ENCODE measurements around the gene TMEM9. TPM values are rescaled to one million over a fixed set of nuclear protein-coding genes. Genes with fewer than 3 reads are reported as not detected.

TMEM9 gene
- total and polyA plus RNA-seq, 9 of the 15 experiments (the other 6 are each of a cell fraction or from before 2014, with no cell fraction given), result 30.4 to 107 (median 67.6) TPM

DNA sequence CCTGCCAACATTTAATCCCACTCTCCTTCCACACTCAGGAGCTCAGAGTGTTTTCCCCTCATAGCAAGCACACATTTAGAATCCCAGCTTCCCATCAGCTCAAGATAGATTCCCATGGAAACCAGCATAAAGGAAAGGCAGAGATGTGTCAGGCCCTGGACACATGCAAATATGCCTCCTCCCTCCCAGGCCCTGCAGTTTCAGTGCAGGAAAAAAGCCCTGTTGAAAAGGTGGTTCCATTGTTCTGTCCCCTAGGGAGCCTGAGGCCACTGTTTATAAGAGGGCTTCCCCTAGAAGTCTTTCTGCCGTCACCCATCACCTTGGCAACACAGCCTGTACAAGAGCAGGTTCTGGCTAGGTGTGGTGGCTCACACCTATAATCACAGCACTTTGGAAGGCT lies 45.7 kb downstream of the TMEM9 start:
- intact Hi-C loops (cut with micrococcal nuclease) (no loop called here), in situ Hi-C loops (cut with MboI) (no loop called here)
- no peak for DNase-seq (ENCODE audit: extremely low read depth in 1 of 4, low spot score in 3 of 4)
- Histone ChIP-seq H3K36me3 (ENCODE audit: control insufficient read depth, insufficient read depth, low read length) (no peaks in the 10 kb centered on the region), H3K27me3 (ENCODE audit: control insufficient read depth in 2 of 2, insufficient read depth in 2 of 2, low read length in 2 of 2) (peaks cover 32 to 57% of the 10 kb centered on the region in 2 experiments), H3K27ac (ENCODE audit: extremely low read depth, low read depth, low read length) (no peak overlapping the region), H3K4me2 (ENCODE audit: insufficient read depth, low read length) (no peak overlapping the region), H3K79me2 (ENCODE audit: control insufficient read depth, insufficient read depth, low read length) (no peaks in the 10 kb centered on the region), H2AFZ (ENCODE audit: low read depth, low read length) (no peak overlapping the region), H4K20me1 (replicated peaks; ENCODE audit: control insufficient read depth, insufficient read depth, low read length) (peaks cover 8% of the 10 kb centered on the region), H3K9me1 (ENCODE audit: control insufficient read depth, insufficient read depth, low read length) (no peaks in the 10 kb centered on the region), H3K9me3 (replicated peaks; ENCODE audit: control insufficient read depth, insufficient read depth, low read depth, low read length) (no peaks in the 10 kb centered on the region), H3K4me3 (no peak overlapping the region), H3K4me1 (replicated peaks in 1 of 2; ENCODE audit: control insufficient read depth in 2 of 2, insufficient read depth in 2 of 2, low read length in 2 of 2) (no peaks in the 10 kb centered on the region), H3K9ac (ENCODE audit: insufficient read depth in 1 of 2, low read depth in 2 of 2, low read length in 2 of 2) (no peak overlapping the region)
- no TSS peak for BruUV-seq (replicated peaks)
- POLR2A ChIA-PET, result interaction anchor here (1.0 kb wide), 1 partner anchor 10 kb away, joined by 5 read pairs; no protein-coding TSS in a partner anchor
- ATAC-seq, result no peak
- 0% methylated on average over 1 of the region's 1 CpG for WGBS (ENCODE audit: insufficient coverage, low coverage, missing lambda C conversion rate)
- CTCF ChIA-PET (ENCODE audit: low intra/inter-chr PET ratio), result interaction anchor here (1.3 kb wide), 1 partner anchor 9 kb away, joined by 4 read pairs; no protein-coding TSS in a partner anchor
- no peak for FAIRE-seq
- TF ChIP-seq POLR2B (IDR thresholded peaks at IDR 0.05; ENCODE audit: low read depth, partially characterized antibody) (no peak), ZNF668 (CRISPR knock-in tag; IDR thresholded peaks at IDR 0.05) (no peak), ZNF699 (CRISPR knock-in tag; IDR thresholded peaks at IDR 0.05; ENCODE audit: insufficient replicate concordance) (no peak), HNRNPLL (IDR thresholded peaks at IDR 0.05; ENCODE audit: low read depth, low read length, poor library complexity, severe bottlenecking) (no peak), ZEB2 (IDR thresholded peaks at IDR 0.05) (no peak), NR1H2 (CRISPR knock-in tag; IDR thresholded peaks at IDR 0.05) (no peak), RUNX1 (IDR thresholded peaks at IDR 0.05; ENCODE audit: low read depth) (no peak), GTF2F1 (IDR thresholded peaks at IDR 0.05; ENCODE audit: low read depth, low read length) (no peak), CXXC5 (CRISPR knock-in tag; IDR thresholded peaks at IDR 0.05) (no peak), ZNF444 (CRISPR knock-in tag; IDR thresholded peaks at IDR 0.05) (no peak), RAD51 (IDR thresholded peaks at IDR 0.05; ENCODE audit: borderline replicate concordance, low read depth) (no peak), TCF7 (IDR thresholded peaks at IDR 0.05; ENCODE audit: borderline replicate concordance) (no peak), ZBED1 (IDR thresholded peaks at IDR 0.05) (no peak)
- TF ChIP-seq, protein P1, sequence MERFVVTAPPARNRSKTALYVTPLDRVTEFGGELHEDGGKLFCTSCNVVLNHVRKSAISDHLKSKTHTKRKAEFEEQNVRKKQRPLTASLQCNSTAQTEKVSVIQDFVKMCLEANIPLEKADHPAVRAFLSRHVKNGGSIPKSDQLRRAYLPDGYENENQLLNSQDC (CRISPR knock-in tag; IDR thresholded peaks at IDR 0.05), result no peak
- TF ChIP-seq, protein P2, sequence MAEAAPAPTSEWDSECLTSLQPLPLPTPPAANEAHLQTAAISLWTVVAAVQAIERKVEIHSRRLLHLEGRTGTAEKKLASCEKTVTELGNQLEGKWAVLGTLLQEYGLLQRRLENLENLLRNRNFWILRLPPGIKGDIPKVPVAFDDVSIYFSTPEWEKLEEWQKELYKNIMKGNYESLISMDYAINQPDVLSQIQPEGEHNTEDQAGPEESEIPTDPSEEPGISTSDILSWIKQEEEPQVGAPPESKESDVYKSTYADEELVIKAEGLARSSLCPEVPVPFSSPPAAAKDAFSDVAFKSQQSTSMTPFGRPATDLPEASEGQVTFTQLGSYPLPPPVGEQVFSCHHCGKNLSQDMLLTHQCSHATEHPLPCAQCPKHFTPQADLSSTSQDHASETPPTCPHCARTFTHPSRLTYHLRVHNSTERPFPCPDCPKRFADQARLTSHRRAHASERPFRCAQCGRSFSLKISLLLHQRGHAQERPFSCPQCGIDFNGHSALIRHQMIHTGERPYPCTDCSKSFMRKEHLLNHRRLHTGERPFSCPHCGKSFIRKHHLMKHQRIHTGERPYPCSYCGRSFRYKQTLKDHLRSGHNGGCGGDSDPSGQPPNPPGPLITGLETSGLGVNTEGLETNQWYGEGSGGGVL (CRISPR knock-in tag; IDR thresholded peaks at IDR 0.05), result no peak
- TF ChIP-seq, protein P3, sequence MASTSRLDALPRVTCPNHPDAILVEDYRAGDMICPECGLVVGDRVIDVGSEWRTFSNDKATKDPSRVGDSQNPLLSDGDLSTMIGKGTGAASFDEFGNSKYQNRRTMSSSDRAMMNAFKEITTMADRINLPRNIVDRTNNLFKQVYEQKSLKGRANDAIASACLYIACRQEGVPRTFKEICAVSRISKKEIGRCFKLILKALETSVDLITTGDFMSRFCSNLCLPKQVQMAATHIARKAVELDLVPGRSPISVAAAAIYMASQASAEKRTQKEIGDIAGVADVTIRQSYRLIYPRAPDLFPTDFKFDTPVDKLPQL (IDR thresholded peaks at IDR 0.05; ENCODE audit: extremely low read depth, insufficient read length), result no peak
- TF ChIP-seq, protein P4, sequence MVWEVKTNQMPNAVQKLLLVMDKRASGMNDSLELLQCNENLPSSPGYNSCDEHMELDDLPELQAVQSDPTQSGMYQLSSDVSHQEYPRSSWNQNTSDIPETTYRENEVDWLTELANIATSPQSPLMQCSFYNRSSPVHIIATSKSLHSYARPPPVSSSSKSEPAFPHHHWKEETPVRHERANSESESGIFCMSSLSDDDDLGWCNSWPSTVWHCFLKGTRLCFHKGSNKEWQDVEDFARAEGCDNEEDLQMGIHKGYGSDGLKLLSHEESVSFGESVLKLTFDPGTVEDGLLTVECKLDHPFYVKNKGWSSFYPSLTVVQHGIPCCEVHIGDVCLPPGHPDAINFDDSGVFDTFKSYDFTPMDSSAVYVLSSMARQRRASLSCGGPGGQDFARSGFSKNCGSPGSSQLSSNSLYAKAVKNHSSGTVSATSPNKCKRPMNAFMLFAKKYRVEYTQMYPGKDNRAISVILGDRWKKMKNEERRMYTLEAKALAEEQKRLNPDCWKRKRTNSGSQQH (CRISPR knock-in tag; IDR thresholded peaks at IDR 0.05), result no peak
- TF ChIP-seq, protein P5, sequence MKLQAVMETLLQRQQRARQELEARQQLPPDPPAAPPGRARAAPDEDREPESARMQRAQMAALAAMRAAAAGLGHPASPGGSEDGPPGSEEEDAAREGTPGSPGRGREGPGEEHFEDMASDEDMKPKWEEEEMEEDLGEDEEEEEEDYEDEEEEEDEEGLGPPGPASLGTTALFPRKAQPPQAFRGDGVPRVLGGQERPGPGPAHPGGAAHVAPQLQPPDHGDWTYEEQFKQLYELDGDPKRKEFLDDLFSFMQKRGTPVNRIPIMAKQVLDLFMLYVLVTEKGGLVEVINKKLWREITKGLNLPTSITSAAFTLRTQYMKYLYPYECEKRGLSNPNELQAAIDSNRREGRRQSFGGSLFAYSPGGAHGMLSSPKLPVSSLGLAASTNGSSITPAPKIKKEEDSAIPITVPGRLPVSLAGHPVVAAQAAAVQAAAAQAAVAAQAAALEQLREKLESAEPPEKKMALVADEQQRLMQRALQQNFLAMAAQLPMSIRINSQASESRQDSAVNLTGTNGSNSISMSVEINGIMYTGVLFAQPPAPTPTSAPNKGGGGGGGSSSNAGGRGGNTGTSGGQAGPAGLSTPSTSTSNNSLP (IDR thresholded peaks at IDR 0.05; ENCODE audit: borderline replicate concordance, low read depth, low read length), result no peak

Data from K562 (cell line).